ENCODE measurements around the gene JAKMIP2.

JAKMIP2 gene

DNA sequence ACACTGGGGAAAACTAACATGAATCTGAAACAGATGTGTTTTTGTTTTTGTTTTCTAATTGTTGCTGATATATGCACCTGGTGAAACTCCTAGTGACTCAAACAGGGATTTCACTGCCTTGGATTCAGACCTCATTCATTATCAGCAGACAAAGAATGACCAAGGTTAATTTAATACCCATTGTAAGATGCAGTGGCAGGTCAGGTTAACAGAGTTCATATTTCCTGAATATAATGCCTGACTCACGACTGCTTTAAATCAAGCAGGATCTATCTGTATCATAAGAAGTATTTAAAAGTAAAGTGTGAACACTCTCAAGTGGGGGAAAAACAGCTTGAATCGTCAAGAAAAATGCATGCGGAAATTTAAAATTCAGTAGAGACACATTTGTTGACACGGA, 5.5 kb downstream of the JAKMIP2 start:
- no peak for DNase-seq (ENCODE audit: low read depth)
- H3K4me3 ChIP-seq (ENCODE audit: low read depth, low read length) = no peak overlapping the region
- TF ChIP-seq, protein P1, sequence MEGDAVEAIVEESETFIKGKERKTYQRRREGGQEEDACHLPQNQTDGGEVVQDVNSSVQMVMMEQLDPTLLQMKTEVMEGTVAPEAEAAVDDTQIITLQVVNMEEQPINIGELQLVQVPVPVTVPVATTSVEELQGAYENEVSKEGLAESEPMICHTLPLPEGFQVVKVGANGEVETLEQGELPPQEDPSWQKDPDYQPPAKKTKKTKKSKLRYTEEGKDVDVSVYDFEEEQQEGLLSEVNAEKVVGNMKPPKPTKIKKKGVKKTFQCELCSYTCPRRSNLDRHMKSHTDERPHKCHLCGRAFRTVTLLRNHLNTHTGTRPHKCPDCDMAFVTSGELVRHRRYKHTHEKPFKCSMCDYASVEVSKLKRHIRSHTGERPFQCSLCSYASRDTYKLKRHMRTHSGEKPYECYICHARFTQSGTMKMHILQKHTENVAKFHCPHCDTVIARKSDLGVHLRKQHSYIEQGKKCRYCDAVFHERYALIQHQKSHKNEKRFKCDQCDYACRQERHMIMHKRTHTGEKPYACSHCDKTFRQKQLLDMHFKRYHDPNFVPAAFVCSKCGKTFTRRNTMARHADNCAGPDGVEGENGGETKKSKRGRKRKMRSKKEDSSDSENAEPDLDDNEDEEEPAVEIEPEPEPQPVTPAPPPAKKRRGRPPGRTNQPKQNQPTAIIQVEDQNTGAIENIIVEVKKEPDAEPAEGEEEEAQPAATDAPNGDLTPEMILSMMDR (IDR thresholded peaks at IDR 0.05; ENCODE audit: control insufficient read depth, extremely low read depth, insufficient read depth) = no peak

DNA sequence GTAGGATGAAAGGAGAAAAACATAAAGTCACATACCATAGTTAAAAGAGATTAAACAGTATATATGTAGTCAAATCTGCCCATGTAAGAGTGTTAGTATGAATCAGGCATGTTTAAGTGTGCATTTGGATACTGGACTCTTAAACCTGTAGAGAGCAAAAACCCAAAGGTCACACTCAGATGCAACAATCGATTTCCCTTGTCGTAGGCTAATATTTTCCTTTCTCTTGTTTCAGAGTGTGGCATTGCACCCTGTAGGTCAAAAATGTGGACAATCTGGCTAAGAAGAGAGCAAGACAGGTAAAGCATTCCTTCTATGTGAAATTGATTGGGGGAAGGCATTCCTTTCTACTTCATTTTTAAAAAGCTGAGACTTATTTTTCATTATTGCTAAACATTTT, 8.9 kb downstream of the JAKMIP2 start:
- DNase-seq (ENCODE audit: low read depth) = no peak
- H3K4me3 ChIP-seq (ENCODE audit: low read depth, low read length) = no peak overlapping the region
- TF ChIP-seq, protein P1 (IDR thresholded peaks at IDR 0.05; ENCODE audit: control insufficient read depth, extremely low read depth, insufficient read depth) = no peak

DNA sequence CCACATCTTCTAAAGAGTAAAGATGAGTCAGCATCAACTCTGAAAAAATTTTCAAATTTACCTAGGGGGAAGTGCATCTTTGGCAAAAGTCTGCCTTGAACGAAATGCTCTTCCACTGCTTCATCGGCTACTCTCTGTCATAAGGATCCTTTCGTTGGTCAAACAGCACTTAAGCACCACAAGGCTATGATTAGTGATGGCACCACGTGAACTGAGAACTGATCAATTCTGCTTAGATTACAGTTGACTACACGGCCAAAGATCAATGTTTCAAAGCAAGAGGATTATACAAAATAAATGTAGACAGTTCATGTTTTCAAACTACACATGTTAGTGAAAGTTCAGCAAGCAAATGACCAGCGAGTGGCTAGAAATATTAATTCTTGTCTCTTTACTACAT, 9.4 kb downstream of the JAKMIP2 start:
- no peak overlapping the region for H3K4me3 ChIP-seq (ENCODE audit: low read depth, low read length)
- TF ChIP-seq, protein P1 (IDR thresholded peaks at IDR 0.05; ENCODE audit: control insufficient read depth, extremely low read depth, insufficient read depth) = no peak
- no peak for DNase-seq (ENCODE audit: low read depth)

DNA sequence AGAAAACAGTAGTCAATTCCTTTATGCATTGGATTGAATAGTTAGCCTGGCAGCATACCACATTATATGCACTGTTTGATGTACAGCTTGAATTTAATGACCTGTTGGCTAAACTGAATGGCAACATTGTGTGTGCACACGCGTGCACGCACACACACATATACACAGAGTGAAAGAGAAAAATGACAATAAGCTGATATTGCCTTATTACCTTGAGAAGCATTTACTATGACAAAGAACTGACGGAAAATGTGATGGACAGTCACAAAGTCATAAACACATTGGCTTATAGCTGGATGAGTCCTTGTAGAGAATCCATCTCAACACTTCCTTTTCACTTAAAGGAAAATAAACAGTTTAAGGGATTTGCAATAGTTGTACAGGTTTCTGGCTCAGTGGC, 15.5 kb downstream of the JAKMIP2 start:
- TF ChIP-seq, protein P1 (IDR thresholded peaks at IDR 0.05; ENCODE audit: control insufficient read depth, extremely low read depth, insufficient read depth) = no peak
- H3K4me3 ChIP-seq (ENCODE audit: low read depth, low read length) = no peak overlapping the region
- no peak for DNase-seq (ENCODE audit: low read depth)

DNA sequence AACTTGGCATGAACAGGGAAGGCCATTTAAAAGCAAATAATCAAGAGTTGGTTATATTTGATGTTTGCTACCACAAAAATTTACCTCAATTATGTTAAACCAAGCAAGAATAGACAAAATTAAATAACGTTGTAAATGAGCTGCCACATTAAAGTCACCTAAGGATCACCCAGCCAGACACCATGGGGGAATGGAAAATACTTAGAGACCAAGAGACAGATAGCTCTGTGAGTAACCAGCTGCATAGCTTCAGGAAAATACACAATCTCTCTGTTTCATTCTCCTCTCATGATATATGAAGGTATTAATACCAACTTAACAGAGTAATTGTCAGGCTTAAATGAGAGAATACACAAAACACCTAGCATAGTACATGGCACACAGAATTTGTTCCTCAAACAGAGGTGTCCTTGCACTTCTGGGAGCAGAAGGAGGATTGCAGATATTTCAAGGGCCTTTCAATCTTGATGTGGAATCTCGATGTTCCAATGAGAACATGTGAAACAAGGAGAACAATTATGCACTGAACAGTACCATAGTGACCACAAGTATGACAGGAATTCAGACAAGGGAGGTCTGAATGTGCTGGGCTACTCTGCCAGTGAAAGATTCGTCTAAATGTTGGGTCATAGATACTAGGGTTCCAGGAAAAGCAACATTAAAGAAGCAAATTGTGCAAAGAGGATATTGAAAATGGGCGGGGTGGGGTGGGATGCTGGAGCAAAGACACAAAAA, 18.6 kb downstream of the JAKMIP2 start:
- H3K4me3 ChIP-seq (ENCODE audit: low read depth, low read length) = no peak overlapping the region
- TF ChIP-seq, protein P1 (IDR thresholded peaks at IDR 0.05; ENCODE audit: control insufficient read depth, extremely low read depth, insufficient read depth) = no peak
- no peak for DNase-seq (ENCODE audit: low read depth)

DNA sequence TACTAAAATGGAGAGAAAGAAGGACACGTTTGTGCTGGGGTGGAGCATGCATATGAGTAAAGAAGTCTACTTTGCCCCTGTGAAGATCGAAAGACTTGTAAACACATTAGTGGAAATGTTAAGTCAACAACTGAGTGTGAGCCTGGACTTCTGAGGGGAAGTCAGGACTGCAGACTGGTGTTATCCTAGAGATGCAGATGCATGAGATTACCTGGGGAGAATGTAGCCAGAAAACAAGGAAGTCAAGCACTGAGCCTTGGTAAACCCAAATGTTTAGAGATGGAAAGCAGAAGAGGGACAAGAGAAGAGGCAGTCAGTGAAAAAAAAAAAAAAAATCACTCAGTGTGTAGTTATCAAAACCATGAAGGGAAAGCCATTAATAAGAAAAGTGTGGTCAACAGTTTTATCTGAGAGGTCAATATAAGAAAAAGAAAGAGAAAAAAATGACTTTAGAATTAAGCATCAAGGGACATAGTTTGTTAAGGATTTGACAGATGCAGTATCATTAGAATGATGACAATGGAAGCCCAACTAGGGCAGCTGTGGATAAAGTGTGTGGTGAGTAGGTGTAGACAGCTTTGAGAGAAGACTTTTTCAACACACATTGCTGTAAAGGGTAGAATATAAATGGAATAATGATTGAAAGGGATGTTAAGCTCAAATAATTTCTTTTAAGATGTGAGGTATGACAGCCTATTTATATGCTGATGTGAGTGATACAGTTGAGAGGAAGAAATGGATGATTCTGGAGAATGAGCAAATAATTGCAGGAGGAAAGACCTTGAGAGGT, 22.2 kb downstream of the JAKMIP2 start:
- no peak for DNase-seq (ENCODE audit: low read depth)
- TF ChIP-seq, protein P1 (IDR thresholded peaks at IDR 0.05; ENCODE audit: control insufficient read depth, extremely low read depth, insufficient read depth) = no peak
- no peak overlapping the region for H3K4me3 ChIP-seq (ENCODE audit: low read depth, low read length)
